GM12878 (cell line): ENCODE data around the gene SUPT3H. TPM values are rescaled to one million over a fixed set of nuclear protein-coding genes. Genes with fewer than 3 reads are reported as not detected.

Source experiments
- ATAC-seq: fragments of 200-7000 bp; cut with Tn5 transposase; 3 replicates; pipeline ENCODE4 v1.9.1; 2020; ENCODE audit warnings: mild to moderate bottlenecking, moderate library complexity
- BruUV-seq: library from RNA; stranded (reverse); fragments of 400-500 nt; replicated peaks from 2 replicates; lab custom pipeline; 2021; lab: Mats Ljungman, UMichigan
- CTCF ChIA-PET: fragments of 300-600 bp; sonication (Branson Sonifier 250); formaldehyde crosslinking; extraction: SDS; loops from one replicate; lab custom pipeline; 2021; ENCODE audit warnings: inconsistent platforms; lab: Yijun Ruan, JAX
- POLR2A ChIA-PET: fragments of 350-600 bp; formaldehyde crosslinking; extraction: SDS; loops from one replicate; lab custom pipeline; 2021; ENCODE audit warnings: inconsistent platforms; lab: Charles Lee
- RAD21 ChIA-PET: fragments of 300-600 bp; sonication (Branson Sonifier 250); formaldehyde crosslinking; loops from one replicate; lab custom pipeline; 2023; ENCODE audit warnings: antibody characterized with exemption; ENCODE audit not compliant: unreplicated experiment; lab: Charles Lee
- SMC1A ChIA-PET: fragments of 300-600 bp; sonication (Branson Sonifier 250); formaldehyde crosslinking; loops from one replicate; lab custom pipeline; 2023; ENCODE audit not compliant: unreplicated experiment, uncharacterized antibody; lab: Charles Lee
- DNase-seq: peaks from one replicate; pipeline ENCODE4 v3.0.0-alpha.2; 2011; ENCODE audit warnings: low read depth, low spot score
- FAIRE-seq: peaks from 3 replicates; lab custom pipeline; 2011; peaks lifted over from hg19 to GRCh38; lab: Jason Lieb, UNC
- H2AFZ ChIP-seq: 2 replicates; pipeline ENCODE4 v1.6.0; 2011; ENCODE audit warnings: low read depth, low read length, control low read depth; ENCODE audit not compliant: control insufficient read depth
- H3K27ac ChIP-seq: 2 replicates; pipeline ENCODE4 v1.5.1; 2011; ENCODE audit warnings: control low read depth; ENCODE audit not compliant: control insufficient read depth, insufficient read depth
- H3K27me3 ChIP-seq, 2 experiments: replicated peaks in 1 of 2; 2 replicates each; pipeline versions ENCODE4 v1.6.0 to v1.6.1; 2011; ENCODE audit warnings: low read length in 1 of 2; ENCODE audit not compliant: control insufficient read depth in 2 of 2, insufficient read depth in 2 of 2
- H3K36me3 ChIP-seq, 2 experiments: 2 replicates each; pipeline ENCODE4 v1.5.1; 2011; ENCODE audit warnings: low read length in 1 of 2; ENCODE audit not compliant: control insufficient read depth in 2 of 2, insufficient read depth in 2 of 2
- H3K4me1 ChIP-seq: 2 replicates; pipeline ENCODE4 v1.6.1; 2011; ENCODE audit warnings: mild to moderate bottlenecking, low read length, moderate library complexity, mixed read lengths; ENCODE audit not compliant: control insufficient read depth, insufficient read depth
- H3K4me2 ChIP-seq: 2 replicates; pipeline ENCODE4 v1.6.0; 2011; ENCODE audit warnings: control low read depth; ENCODE audit not compliant: control insufficient read depth, insufficient read depth
- H3K4me3 ChIP-seq: fragments of 200-600 bp; sonication (generic); 2 replicates; pipeline ENCODE4 v1.5.1; 2016
- H3K79me2 ChIP-seq: 2 replicates; pipeline ENCODE4 v1.6.0; 2011; ENCODE audit warnings: low read length; ENCODE audit not compliant: control insufficient read depth, insufficient read depth
- H3K9ac ChIP-seq: 2 replicates; pipeline ENCODE4 v1.8.0; 2011; ENCODE audit warnings: low read length, control low read depth, mixed read lengths; ENCODE audit not compliant: control insufficient read depth, insufficient read depth
- H3K9me3 ChIP-seq: replicated peaks from 3 replicates; pipeline ENCODE4 v1.5.1; 2011; ENCODE audit warnings: mild to moderate bottlenecking, low read length; ENCODE audit not compliant: control insufficient read depth, insufficient read depth
- H4K20me1 ChIP-seq: 2 replicates; pipeline ENCODE4 v1.6.0; 2011; ENCODE audit not compliant: control insufficient read depth, insufficient read depth
- ESRRA ChIP-seq: IDR thresholded peaks from 2 replicates; pipeline ENCODE4 v1.6.1; 2012; ENCODE audit warnings: mild to moderate bottlenecking, low read length, improper control_type of control experiment
- HCFC1 ChIP-seq: fragments of 150-350 bp; IDR thresholded peaks from 2 replicates; pipeline ENCODE4 v1.6.1; 2014; ENCODE audit warnings: low read length
- IRF4 ChIP-seq: IDR thresholded peaks from 2 replicates; pipeline ENCODE4 v1.6.1; 2011; ENCODE audit warnings: low read depth, low read length
- JUND ChIP-seq: IDR thresholded peaks from 2 replicates; pipeline ENCODE4 v1.6.1; 2012; ENCODE audit warnings: low read depth, mild to moderate bottlenecking, low read length, improper control_type of control experiment, moderate library complexity
- KAT2A ChIP-seq: conservative IDR thresholded peaks from 2 replicates; pipeline ENCODE4 v1.6.1; 2011; ENCODE audit warnings: low read depth, low read length; ENCODE audit not compliant: control insufficient read depth
- TCF12 ChIP-seq: IDR thresholded peaks from 2 replicates; pipeline ENCODE4 v1.6.1; 2011; ENCODE audit warnings: low read depth, mild to moderate bottlenecking, low read length
- YY1 ChIP-seq: IDR thresholded peaks from 2 replicates; pipeline ENCODE4 v1.6.1; 2011; ENCODE audit warnings: low read depth, mild to moderate bottlenecking, low read length
- WGBS: methylation state at CpG from one replicate; pipeline ENCODE4 v1.1.6; 2016; ENCODE audit warnings: low lambda C conversion rate; ENCODE audit not compliant: insufficient replicate concordance, insufficient coverage; ENCODE audit errors: missing lambda C conversion rate; 5-methylcytosine and 5-hydroxymethylcytosine counted together
- in situ Hi-C: fragments of 300-500 bp; cut with MboI; formaldehyde crosslinking; loops from 9 replicates; pipeline ENCODE4 v1.14.3; 2018; ENCODE audit warnings: mixed read lengths
- intact Hi-C: fragments of 100-400 bp; cut with micrococcal nuclease; formaldehyde crosslinking; loops from one replicate; pipeline ENCODE4 v1.14.2; 2022; ENCODE audit not compliant: unreplicated experiment
- polyA plus RNA-seq, 11 experiments: library from polyadenylated mRNA; depleted of rRNA in 4 of 11; unstranded in 6 of 11; stranded (reverse) in 5 of 11; fragments of >200 nt; fragmentation: Nextera tagmentation in 4 of 11; fragmentation: Illumina TruSeq in 1 of 11; extraction: Ambion mirVana in 4 of 11; extraction: Trizol in 1 of 11; gene quantifications; 1 replicate in 1 of 11; 2 replicates in 10 of 11; pipeline versions ENCODE4 v1.2.1 to v1.2.3, GENCODE V29; 2011 to 2016; ENCODE audit warnings: inconsistent platforms in 2 of 11, missing spikeins in 2 of 11, low read depth in 1 of 11
- total RNA-seq, 4 experiments: library from RNA; depleted of rRNA in 3 of 4; stranded (reverse); fragments of >200 nt in 3 of 4; fragmentation: Illumina TruSeq in 1 of 4; extraction: Trizol in 1 of 4; gene quantifications; 2 replicates each; pipeline versions ENCODE4 v1.2.1 to v1.2.3, GENCODE V29; 2013 to 2021
- TF ChIP-seq, protein P1 (sequence below): fragments of 450-650 bp; IDR thresholded peaks from 2 replicates; pipeline ENCODE4 v1.6.1; 2017; ENCODE audit warnings: antibody characterized with exemption, mild to moderate bottlenecking, moderate library complexity
- TF ChIP-seq, protein P2 (sequence below): IDR thresholded peaks from 2 replicates; pipeline ENCODE4 v1.6.1; 2011; ENCODE audit warnings: borderline replicate concordance, low read depth, mild to moderate bottlenecking, moderate library complexity, mixed read lengths, low read length; ENCODE audit not compliant: insufficient read depth; ENCODE audit errors: extremely low read length
- TF ChIP-seq, protein P3 (sequence below): IDR thresholded peaks from 2 replicates; pipeline ENCODE4 v1.6.1; 2011; ENCODE audit warnings: low read depth, low read length, improper control_type of control experiment, borderline replicate concordance
- TF ChIP-seq, protein P4 (sequence below): fragments of 450-650 bp; IDR thresholded peaks from 2 replicates; pipeline ENCODE4 v1.6.1; 2016; ENCODE audit warnings: mild to moderate bottlenecking

SUPT3H gene
- total and polyA plus RNA-seq, 10 of the 15 experiments (the other 5 are each of a cell fraction or from before 2014, with no cell fraction given) = 0.51 to 3.7 (median 2.0) TPM

DNA sequence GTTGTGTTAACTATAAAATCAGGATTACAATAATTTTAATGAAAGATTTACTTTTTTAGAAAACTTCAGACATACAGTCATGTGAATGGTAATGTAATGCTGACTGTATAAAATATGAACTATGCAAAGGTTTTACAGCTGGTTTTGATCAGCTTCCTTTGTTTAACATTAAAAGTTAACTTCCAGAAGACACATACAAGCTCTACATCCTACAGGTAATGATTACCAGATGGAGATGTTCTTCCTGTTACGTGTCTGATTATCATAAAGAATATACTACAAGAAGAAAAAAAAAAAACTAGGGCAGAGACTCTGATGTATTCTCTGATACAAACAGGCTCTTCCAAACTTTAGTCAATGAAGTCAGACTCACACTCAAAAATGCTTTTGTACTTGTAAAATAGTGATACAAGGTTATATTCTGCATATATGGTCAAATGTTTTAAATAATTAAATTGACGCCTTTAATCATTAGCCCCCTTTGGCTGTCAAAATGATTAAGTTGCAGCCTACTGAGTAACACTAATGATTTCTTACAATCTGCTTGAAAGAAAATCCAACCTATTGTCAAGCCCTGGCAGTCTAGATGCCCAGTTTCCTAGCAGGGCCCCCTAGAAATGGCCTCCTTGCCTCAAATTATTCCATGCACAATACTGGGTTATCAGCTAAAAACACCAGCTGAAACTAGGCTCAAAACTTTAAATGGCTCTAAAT is 301.4 kb downstream of the SUPT3H start:
- H3K4me3 ChIP-seq = no peak overlapping the region
- CTCF ChIA-PET = interaction anchor here (0.9 kb wide), 2 partner anchors 10 to 420 kb away, joined by 3 to 5 read pairs; no protein-coding TSS in a partner anchor
- H3K27ac ChIP-seq = no peak overlapping the region
- H3K27me3 ChIP-seq = no peaks in the 10 kb centered on the region
- no peaks in the 10 kb centered on the region for H3K36me3 ChIP-seq
- FAIRE-seq = no peak
- 70% methylated on average over 2 of the region's 2 CpGs for WGBS
- no peaks in the 10 kb centered on the region for H3K4me1 ChIP-seq
- no peaks in the 10 kb centered on the region; the same call in 2 of the 3 replicates for H3K9me3 ChIP-seq
- H3K4me2 ChIP-seq = no peak overlapping the region
- no peak for ATAC-seq
- no TSS peak for BruUV-seq
- TF ChIP-seq ESRRA (no peak), YY1 (no peak), KAT2A (no peak), TCF12 (no peak), IRF4 (no peak), HCFC1 (no peak), JUND (no peak)
- TF ChIP-seq, protein P1, sequence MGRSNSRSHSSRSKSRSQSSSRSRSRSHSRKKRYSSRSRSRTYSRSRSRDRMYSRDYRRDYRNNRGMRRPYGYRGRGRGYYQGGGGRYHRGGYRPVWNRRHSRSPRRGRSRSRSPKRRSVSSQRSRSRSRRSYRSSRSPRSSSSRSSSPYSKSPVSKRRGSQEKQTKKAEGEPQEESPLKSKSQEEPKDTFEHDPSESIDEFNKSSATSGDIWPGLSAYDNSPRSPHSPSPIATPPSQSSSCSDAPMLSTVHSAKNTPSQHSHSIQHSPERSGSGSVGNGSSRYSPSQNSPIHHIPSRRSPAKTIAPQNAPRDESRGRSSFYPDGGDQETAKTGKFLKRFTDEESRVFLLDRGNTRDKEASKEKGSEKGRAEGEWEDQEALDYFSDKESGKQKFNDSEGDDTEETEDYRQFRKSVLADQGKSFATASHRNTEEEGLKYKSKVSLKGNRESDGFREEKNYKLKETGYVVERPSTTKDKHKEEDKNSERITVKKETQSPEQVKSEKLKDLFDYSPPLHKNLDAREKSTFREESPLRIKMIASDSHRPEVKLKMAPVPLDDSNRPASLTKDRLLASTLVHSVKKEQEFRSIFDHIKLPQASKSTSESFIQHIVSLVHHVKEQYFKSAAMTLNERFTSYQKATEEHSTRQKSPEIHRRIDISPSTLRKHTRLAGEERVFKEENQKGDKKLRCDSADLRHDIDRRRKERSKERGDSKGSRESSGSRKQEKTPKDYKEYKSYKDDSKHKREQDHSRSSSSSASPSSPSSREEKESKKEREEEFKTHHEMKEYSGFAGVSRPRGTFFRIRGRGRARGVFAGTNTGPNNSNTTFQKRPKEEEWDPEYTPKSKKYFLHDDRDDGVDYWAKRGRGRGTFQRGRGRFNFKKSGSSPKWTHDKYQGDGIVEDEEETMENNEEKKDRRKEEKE = no peak
- TF ChIP-seq, protein P2, sequence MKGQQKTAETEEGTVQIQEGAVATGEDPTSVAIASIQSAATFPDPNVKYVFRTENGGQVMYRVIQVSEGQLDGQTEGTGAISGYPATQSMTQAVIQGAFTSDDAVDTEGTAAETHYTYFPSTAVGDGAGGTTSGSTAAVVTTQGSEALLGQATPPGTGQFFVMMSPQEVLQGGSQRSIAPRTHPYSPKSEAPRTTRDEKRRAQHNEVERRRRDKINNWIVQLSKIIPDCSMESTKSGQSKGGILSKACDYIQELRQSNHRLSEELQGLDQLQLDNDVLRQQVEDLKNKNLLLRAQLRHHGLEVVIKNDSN = no peak
- TF ChIP-seq, protein P3, sequence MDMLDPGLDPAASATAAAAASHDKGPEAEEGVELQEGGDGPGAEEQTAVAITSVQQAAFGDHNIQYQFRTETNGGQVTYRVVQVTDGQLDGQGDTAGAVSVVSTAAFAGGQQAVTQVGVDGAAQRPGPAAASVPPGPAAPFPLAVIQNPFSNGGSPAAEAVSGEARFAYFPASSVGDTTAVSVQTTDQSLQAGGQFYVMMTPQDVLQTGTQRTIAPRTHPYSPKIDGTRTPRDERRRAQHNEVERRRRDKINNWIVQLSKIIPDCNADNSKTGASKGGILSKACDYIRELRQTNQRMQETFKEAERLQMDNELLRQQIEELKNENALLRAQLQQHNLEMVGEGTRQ = no peak
- TF ChIP-seq, protein P4, sequence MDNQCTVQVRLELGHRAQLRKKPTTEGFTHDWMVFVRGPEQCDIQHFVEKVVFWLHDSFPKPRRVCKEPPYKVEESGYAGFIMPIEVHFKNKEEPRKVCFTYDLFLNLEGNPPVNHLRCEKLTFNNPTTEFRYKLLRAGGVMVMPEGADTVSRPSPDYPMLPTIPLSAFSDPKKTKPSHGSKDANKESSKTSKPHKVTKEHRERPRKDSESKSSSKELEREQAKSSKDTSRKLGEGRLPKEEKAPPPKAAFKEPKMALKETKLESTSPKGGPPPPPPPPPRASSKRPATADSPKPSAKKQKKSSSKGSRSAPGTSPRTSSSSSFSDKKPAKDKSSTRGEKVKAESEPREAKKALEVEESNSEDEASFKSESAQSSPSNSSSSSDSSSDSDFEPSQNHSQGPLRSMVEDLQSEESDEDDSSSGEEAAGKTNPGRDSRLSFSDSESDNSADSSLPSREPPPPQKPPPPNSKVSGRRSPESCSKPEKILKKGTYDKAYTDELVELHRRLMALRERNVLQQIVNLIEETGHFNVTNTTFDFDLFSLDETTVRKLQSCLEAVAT = no peak
- TF ChIP-seq, all 136 proteins: peak for 0
- ChIA-PET RAD21 (no interaction called here), SMC1A (no interaction called here), POLR2A (no interaction called here)
- in situ Hi-C loops (no loop called here), intact Hi-C loops (loop anchor here (10.0 kb wide), 1 partner anchor 422 kb away; no protein-coding TSS in a partner anchor)
- Histone ChIP-seq H3K9ac (no peak overlapping the region), H4K20me1 (no peaks in the 10 kb centered on the region), H2AFZ (no peak overlapping the region), H3K79me2 (no peaks in the 10 kb centered on the region)
- DNase-seq = no peak
